ENCODE measurements around the gene LDLRAP1. TPM values are rescaled to one million over a fixed set of nuclear protein-coding genes. Genes with fewer than 3 reads are reported as not detected.

The LDLRAP1 gene
- polyA plus RNA-seq, 12 donors: 10.2 to 20.0 (median 13.4) TPM; not detected in 1

DNA sequence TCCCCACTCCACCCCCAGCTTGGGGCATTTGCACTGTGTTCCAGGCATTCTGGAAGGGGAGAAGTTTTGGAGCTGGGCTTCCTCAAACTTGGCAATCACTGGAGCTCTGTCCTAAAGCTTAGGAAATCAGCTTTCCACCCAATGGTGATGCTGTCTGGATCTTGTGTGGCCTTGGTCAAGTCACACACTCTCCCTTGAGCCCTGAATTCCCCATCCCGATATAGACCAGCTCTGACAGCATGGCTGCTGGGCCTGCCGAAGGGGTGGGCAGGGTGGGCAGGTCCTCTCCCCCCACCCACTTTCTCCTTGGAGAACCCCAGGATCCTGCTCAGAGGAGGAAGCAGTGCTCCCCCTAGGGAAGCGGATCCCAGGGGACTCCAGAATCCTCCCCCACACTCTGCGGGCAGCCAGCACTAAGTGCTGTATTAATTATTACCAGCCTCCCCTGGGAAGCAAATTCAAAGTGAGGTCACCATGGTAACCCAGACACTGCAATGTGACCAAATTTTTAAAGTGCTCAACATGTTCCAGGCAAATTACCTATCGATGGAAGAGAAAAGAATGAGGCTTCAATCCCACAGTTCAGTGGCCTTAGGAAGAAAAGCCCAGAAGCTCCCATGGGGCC, 21.3 kb upstream of the LDLRAP1 start:
- no peak for DNase-seq

DNA sequence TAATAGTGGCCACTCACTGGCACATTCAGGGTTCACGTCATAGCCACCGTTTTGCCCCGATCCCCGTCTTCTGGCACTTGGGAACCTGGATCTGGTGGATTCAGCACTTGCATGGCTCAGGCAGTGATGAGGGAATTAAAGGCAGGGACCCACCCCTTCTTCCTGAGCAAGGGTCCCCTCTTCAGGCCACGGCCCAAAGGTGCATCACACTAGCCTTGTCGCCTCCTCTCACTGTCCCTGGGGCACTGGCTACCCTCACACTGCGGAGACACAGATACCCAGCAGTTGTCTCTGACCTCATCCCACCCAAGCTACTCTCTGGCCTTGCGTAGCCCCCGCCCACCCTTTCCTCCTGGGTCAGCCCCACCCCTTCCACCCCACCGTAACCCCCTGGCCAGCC, 19.9 kb upstream of the LDLRAP1 start:
- DNase-seq: no peak

GRCh38 chr1:25524568-25525360, 18.6 kb upstream of the LDLRAP1 start:
- no peak for DNase-seq

DNA sequence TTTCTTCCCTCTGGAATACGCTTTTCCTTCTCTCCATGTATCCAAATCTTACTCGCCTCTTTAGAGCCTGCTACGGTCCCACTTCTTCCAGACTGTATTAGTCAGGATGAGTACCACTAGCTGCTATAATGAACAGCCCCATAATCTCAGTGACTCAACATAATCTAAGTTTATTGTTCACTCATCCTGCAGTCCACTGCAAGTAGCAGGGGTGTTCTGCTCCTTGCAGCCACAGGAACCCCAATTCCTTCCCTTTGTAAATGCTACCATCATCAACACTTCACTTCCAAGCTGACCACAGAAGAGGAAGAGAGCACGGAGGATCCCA, 18.1 kb upstream of the LDLRAP1 start:
- no peak for DNase-seq

DNA sequence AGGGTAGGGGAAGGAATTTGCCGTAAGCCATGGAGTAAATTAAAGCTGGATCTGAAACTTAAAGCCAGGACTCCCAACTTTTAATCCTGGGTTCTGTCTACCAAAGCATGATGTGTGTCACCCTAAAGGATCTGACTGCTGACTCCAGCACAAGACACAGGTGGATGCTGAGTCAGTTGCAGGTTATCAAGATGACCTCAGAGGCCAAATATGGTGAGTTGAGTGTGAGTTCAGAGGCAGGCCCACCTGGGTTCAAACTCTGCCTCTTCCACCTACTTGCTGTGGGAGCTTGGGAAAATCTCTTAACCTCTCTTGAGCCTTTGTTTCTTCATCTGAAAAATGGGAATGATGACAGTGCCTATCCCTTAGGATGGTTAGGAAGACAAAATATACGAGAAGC, 16.7 kb upstream of the LDLRAP1 start:
- no peak for DNase-seq

DNA sequence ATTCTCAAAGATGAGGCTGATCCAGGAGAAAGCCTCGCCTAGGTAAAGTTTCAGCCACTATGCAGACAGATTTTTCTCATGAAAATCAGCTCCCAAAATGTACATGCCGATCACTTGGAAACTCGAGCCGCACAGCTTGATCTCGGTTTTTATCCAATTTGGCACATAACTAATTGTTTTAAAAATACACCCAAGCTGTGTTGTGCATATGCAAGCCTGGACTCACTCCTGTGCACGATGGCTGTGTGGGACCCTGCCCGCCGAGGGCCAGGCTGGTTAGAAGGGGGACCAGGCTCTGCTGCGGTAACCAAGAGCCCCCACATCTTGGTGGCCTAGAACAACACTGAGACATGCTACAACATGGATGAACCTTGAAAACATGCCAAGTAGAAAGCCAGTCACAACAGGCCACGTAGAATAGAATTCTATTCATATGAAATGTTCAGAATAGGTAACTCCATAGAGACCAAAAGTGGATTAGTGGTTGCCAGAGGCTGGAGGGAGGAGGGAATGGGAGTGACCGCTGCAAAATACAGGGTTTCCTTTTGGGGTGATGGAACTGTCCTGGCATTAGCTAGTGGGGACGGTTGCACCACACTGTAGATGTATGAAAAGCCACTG, 16.1 kb upstream of the LDLRAP1 start:
- no peak for DNase-seq

DNA sequence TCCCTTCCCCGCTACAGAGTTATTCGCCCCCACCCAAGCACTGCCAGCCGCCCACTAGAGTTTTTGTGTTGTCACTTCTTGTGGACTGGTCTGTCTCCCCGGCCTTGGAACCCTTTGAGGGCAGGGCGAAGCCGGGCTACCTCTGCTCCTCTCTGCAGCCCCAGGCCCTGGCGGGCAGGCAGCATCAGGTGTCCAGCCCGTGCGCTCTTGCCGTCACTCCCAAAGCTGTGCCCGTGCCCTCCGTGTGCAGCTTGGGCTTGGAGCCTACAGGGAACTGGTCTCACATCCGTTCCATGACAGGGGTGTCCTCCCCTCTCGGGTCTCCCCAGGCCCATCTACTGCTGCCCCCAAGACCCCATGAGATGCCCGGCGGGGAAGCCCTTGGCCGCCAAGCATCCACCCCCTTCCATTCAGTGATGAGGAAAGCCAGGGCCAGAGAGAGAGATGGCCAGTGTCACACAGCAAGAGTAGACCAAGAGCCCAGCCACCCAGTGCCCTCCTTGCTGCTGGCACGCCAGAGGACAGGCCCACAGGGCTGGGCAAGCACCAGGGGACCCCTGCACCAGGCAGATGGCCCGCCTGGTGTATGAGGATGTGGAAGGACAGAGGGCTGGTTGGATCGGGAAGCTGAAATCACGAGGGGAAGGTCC, 15.3 kb upstream of the LDLRAP1 start:
- no peak for DNase-seq

- no peak for DNase-seq
These were observed 14.4 kb upstream of the LDLRAP1 start for GRCh38 chr1:25528881-25529517.

DNA sequence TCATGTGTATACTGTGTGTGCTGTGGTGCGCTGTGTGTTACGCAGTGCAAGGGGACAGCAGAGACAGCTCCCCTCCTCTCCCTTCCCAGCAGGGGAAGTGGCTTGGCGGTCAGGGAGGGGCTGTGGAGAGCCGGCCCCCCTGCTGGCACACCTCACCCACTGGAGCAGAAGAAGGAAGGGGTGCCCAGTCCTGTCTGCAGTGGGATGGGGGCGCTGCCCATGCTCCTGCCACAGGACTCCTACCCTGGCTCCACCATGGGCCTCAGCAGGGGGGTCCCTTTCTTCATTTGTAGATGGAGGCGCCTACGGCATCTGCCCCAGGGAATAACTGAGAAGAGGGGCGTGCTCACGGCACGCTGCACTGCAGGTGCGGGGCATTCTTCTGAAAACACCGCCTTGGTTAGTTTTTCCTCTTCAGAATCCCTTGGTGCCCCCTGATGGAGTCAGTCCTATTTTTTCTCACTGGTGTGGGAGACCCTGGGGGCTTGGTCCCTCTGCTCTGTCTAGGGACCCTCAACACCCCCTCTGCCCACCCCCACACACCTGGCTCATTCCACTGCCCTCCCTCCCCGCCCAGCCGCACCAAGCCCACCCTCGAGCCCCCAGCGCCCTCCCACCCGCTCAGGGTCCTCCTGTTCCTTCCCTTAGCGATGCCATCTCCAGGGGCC, 13.8 kb upstream of the LDLRAP1 start:
- DNase-seq: no peak

DNA sequence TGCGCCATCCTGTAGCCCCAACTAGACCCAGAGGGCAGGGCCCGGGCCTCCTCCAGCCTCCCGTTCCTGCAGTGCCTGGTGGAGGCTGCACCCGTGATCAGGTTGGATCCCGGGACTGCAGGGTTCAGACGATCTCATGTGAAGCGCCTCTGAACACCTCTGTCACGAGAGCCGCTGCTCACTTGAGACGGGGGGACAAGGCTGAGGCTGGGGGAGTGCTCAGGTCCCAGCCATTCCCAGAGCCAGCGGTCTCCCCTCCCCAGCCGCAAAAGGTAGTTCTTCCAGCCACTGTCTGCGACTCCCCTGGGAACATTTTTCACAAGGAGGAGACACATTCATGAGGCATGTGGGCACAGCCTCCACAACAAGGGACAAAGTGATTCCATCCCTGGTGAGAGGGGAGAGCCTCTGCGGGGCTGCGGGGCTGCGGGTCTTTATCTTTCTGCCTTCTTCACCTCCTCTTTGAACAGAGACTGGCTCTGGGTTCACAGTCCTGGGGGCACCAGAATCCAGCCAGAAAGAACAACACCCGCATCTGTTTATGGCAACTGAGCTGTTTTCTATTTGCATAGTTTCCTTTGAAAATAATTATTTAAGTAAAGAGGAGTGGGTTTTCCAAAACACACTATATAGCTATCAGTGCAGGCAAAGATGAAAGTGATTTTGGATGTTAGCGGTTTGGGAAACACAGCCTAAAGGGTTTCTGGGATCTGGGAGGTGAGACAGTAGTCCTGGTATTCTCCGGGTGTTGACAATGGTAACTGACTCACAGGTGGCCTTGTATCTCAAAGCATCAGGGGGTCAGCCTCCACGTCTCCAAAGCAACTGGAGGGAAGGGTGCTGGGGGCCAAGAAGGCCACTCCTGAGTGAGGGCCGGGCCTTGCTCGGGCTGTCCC, 13.0 kb upstream of the LDLRAP1 start:
- no peak for DNase-seq

GRCh38 chr1:25531082-25531461, 12.3 kb upstream of the LDLRAP1 start:
- DNase-seq: no peak

DNA sequence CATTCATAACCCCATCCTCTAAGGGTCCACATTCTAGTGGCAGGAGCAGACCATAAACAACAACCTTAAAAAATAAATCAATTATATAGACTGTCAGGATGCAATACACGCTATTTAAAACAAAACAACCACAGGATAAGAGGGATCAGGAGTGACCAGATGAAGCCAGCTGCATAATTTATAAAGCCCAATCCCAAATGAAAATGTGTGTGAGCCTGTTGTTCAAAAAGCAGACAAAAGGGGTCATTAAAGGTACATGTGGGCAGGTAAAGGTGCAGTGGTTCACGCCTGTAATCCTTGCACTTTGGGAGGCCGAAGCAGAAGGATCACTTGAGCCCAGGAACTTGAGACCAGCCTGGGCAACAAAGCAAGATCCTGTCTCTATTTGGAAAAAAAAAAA, 10.4 kb upstream of the LDLRAP1 start:
- DNase-seq: no peak

- no peak for DNase-seq
These were observed 9.5 kb upstream of the LDLRAP1 start for GRCh38 chr1:25533775-25534409.

DNA sequence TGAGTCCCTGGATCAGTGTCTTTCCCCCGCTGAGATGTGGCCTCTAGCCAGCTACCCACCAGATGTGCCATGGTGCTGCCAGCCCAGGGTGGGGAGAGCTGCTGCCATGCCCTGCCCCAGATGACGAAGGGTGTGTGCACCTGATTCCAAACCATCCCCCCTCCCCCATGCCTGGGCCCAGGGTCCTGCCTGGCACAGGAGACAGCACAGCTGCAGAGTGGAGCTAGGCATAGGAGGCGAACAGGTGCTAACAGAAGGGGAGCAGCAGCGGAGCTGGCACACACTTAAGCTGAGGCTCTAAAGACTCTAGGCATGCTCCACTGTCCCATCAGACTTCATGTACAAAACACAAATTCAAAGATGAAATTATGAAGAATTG, 9.0 kb upstream of the LDLRAP1 start:
- DNase-seq: no peak

DNA sequence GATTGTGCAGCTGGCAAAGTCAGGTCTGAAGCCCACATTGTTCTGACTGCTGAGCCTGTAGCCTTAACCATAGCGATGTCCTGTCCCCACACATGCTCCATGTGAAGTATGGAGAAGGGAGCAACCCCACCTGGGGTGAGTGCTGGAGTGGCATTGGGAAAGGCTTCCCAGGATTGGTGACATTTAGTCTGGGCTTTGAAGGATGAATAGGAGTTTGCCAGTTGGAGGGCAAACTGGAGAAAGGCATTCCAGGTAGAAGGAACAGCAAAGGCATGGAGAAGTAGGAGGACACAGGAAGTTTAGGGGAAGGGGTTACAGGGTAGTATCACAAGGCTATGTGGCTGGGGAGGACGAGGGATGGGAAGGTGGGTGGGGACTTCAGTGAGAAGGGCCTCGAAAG, 7.3 kb upstream of the LDLRAP1 start:
- no peak for DNase-seq

DNA sequence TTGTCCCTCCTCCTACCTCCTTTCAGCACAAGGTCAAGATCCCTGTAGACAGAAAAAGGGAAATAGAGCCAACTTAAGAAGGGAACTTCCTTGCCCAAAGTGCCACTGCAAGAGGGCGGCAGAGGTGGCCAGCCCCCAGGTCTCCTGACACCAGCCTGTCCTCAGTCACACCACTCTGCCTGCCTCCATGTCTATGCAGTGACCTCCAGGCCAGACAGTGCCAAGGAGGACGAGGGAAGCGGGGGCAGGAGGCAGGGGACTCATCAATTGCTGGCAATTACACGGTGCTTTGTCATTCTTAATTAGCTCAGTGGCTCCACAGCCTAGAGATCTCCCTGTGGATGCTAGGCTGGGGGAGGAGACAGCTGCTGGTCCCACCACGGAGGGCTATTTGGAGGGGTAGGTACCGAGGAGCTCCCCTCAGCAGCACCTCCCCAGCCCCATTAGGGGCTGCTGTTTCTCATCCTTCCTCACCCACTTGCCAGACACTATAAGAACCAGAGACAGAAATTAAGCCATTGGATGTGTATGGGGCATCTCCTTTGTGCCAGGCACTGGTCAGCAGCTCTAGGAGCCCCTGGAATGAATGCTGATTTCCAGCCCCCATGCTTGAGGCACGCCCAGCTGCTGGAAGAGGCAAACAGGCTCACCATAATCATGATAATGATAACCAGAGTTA, 6.1 kb upstream of the LDLRAP1 start:
- no peak for DNase-seq

- DNase-seq: no peak
These were observed 5.1 kb upstream of the LDLRAP1 start for GRCh38 chr1:25538191-25538767.

GRCh38 chr1:25540750-25541342, 2.6 kb upstream of the LDLRAP1 start:
- no peak for DNase-seq

DNA sequence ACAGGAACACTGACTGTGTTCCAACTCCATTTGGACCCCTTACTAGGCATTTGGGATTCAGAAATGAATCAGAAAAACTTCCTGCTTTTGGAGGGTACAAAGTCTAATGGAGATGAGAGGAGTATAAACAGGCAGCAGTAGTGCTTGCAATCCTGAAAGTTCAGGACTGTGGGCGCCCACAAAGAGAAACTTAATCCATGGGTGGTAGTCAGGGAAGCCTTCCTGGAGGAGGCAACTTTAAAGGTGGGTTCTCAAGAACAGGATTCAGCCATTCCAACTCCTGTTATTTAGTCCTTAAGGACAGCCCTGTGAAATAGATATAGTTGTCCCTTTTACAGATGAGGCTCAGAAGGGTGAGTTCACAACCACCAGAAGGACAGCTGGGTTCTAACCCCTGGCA, 2.0 kb upstream of the LDLRAP1 start:
- no peak for DNase-seq
